ENCODE results near the gene ZRANB2. TPM values are rescaled to one million over a fixed set of nuclear protein-coding genes. Genes with fewer than 3 reads are reported as not detected.

ZRANB2 gene
- polyA plus RNA-seq, 1 donor (not counting 4 experiments of a cell fraction or from before 2014, with no cell fraction given), result 92.3 TPM

DNA sequence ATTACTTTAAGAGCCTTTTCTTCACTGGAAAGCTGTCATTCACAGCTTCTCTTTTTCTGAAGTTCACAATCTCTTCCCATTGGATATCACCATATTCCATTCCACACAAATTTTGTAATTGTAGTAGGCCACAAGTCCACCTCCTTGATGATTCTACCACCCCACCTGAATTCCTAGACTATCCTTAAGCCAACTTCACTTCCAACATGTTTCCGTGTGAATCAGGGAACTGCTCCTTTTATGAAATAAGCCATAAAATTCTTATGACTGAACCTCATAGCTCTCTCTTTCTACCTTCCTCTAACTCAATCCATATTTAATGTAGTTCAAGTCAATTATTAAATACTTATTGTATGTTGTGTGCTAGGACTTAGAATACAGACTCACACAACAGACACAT, 16.6 kb upstream of the ZRANB2 start:
- no peak for FAIRE-seq
- TF ChIP-seq EZH2 (IDR thresholded peaks at IDR 0.05; ENCODE audit: low read length), result no peak
- TF ChIP-seq, protein P1, sequence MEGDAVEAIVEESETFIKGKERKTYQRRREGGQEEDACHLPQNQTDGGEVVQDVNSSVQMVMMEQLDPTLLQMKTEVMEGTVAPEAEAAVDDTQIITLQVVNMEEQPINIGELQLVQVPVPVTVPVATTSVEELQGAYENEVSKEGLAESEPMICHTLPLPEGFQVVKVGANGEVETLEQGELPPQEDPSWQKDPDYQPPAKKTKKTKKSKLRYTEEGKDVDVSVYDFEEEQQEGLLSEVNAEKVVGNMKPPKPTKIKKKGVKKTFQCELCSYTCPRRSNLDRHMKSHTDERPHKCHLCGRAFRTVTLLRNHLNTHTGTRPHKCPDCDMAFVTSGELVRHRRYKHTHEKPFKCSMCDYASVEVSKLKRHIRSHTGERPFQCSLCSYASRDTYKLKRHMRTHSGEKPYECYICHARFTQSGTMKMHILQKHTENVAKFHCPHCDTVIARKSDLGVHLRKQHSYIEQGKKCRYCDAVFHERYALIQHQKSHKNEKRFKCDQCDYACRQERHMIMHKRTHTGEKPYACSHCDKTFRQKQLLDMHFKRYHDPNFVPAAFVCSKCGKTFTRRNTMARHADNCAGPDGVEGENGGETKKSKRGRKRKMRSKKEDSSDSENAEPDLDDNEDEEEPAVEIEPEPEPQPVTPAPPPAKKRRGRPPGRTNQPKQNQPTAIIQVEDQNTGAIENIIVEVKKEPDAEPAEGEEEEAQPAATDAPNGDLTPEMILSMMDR (optimal IDR thresholded peaks at IDR 0.05 in 1 of 3, IDR thresholded peaks at IDR 0.05 in 1 of 3, conservative IDR thresholded peaks at IDR 0.05 in 1 of 3; ENCODE audit: extremely low read depth in 1 of 3, insufficient read depth in 2 of 3, low read length in 3 of 3), result no peak
- Histone ChIP-seq H4K20me1 (ENCODE audit: control insufficient read depth, extremely low read depth, insufficient read depth, low read length) (no peaks in the 10 kb centered on the region), H3K36me3 (ENCODE audit: control insufficient read depth in 2 of 2, extremely low read depth in 1 of 2, insufficient read depth in 2 of 2, low read length in 2 of 2) (no peaks in the 10 kb centered on the region), H3K79me2 (ENCODE audit: control insufficient read depth, insufficient read depth, low read length) (no peaks in the 10 kb centered on the region), H3K9me3 (ENCODE audit: control insufficient read depth, low read depth, low read length) (no peaks in the 10 kb centered on the region), H3K27ac (ENCODE audit: control insufficient read depth, insufficient read depth, low read length) (no peak overlapping the region), H3K4me1 (ENCODE audit: control insufficient read depth, extremely low read depth, insufficient read depth, low read length) (no peaks in the 10 kb centered on the region), H3K9me1 (ENCODE audit: control insufficient read depth, extremely low read depth, insufficient read depth, low read length) (no peaks in the 10 kb centered on the region), H3K4me3 (ENCODE audit: control insufficient read depth in 2 of 3, extremely low read depth in 1 of 3, insufficient read depth in 2 of 3, low read depth in 1 of 3, low read length in 3 of 3) (no peak overlapping the region), H2AFZ (ENCODE audit: control insufficient read depth, low read length) (no peak overlapping the region), H3K9ac (ENCODE audit: control insufficient read depth, extremely low read depth, insufficient read depth, low read length) (no peak overlapping the region), H3K27me3 (ENCODE audit: control insufficient read depth, extremely low read depth, insufficient read depth, low read length) (no peaks in the 10 kb centered on the region), H3K4me2 (ENCODE audit: control insufficient read depth, extremely low read depth, insufficient read depth, low read depth, low read length) (no peak overlapping the region)
- dilution Hi-C loops (cut with MboI; ENCODE audit: extremely low pct_ligation_motif_present, low sequenced_read_pairs), result no loop called here
- no peak for DNase-seq (ENCODE audit: low read depth, low spot score)

DNA sequence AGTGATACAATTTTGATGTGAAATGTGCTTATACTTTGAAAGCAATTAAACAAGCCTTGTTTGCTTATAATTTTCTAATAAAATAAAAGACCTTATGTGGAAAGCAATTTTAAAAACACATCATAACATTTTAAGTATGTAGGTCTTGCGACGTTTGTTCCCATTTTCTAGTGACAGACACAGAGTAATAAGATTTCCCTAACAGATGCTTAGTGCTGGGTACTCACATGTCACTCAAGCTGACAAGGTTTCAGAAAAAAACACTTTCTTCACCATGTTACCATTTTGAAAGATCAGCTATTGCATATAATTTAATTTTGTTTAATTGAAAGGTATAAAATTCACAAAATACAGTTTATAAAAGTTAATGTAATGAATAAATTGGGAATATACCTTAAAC, 14.1 kb upstream of the ZRANB2 start:
- FAIRE-seq (no peak), DNase-seq (ENCODE audit: low read depth, low spot score) (no peak)
- no peaks in the 10 kb centered on the region for H3K79me2 ChIP-seq (ENCODE audit: control insufficient read depth, insufficient read depth, low read length)
- H3K9me1 ChIP-seq (ENCODE audit: control insufficient read depth, extremely low read depth, insufficient read depth, low read length), result no peaks in the 10 kb centered on the region
- H2AFZ ChIP-seq (ENCODE audit: control insufficient read depth, low read length), result no peak overlapping the region
- no peaks in the 10 kb centered on the region for H3K36me3 ChIP-seq (ENCODE audit: control insufficient read depth in 2 of 2, extremely low read depth in 1 of 2, insufficient read depth in 2 of 2, low read length in 2 of 2)
- no peak overlapping the region for H3K4me3 ChIP-seq (ENCODE audit: control insufficient read depth in 2 of 3, extremely low read depth in 1 of 3, insufficient read depth in 2 of 3, low read depth in 1 of 3, low read length in 3 of 3)
- dilution Hi-C loops (cut with MboI; ENCODE audit: extremely low pct_ligation_motif_present, low sequenced_read_pairs), result no loop called here
- no peaks in the 10 kb centered on the region for H3K27me3 ChIP-seq (ENCODE audit: control insufficient read depth, extremely low read depth, insufficient read depth, low read length)
- H3K4me1 ChIP-seq (ENCODE audit: control insufficient read depth, extremely low read depth, insufficient read depth, low read length), result peaks cover 3% of the 10 kb centered on the region
- TF ChIP-seq EZH2 (IDR thresholded peaks at IDR 0.05; ENCODE audit: low read length), result no peak
- TF ChIP-seq, protein P1 (optimal IDR thresholded peaks at IDR 0.05 in 1 of 3, IDR thresholded peaks at IDR 0.05 in 1 of 3, conservative IDR thresholded peaks at IDR 0.05 in 1 of 3; ENCODE audit: extremely low read depth in 1 of 3, insufficient read depth in 2 of 3, low read length in 3 of 3), result no peak
- no peak overlapping the region for H3K9ac ChIP-seq (ENCODE audit: control insufficient read depth, extremely low read depth, insufficient read depth, low read length)
- no peaks in the 10 kb centered on the region for H4K20me1 ChIP-seq (ENCODE audit: control insufficient read depth, extremely low read depth, insufficient read depth, low read length)
- no peak overlapping the region for H3K4me2 ChIP-seq (ENCODE audit: control insufficient read depth, extremely low read depth, insufficient read depth, low read depth, low read length)
- no peak overlapping the region for H3K27ac ChIP-seq (ENCODE audit: control insufficient read depth, insufficient read depth, low read length)
- H3K9me3 ChIP-seq (ENCODE audit: control insufficient read depth, low read depth, low read length), result no peaks in the 10 kb centered on the region
